Psoas muscle (tissue), 8 donors: ENCODE measurements around the gene GJC2. TPM values are rescaled to one million over a fixed set of nuclear protein-coding genes. Genes with fewer than 3 reads are reported as not detected.

ENCODE experiments used
- ATAC-seq, 4 donors: fragments of 200-7000 bp; cut with Tn5 transposase; one replicate each; pipeline ENCODE4 v1.9.1; 2020; ENCODE audit warnings: moderate library complexity in 3 of 4, mild to moderate bottlenecking in 2 of 4
- DNase-seq, 2 donors: peaks; one replicate each; pipeline ENCODE4 v3.0.0-alpha.2; 2020
- H3K27ac ChIP-seq: fragments of 200-600 bp; one replicate; pipeline ENCODE4 v1.8.0; 2022
- H3K27me3 ChIP-seq, 3 donors: fragments of 200-600 bp in 1 of 3; one replicate each; pipeline versions ENCODE4 v1.6.1 to v1.8.0; 2013 to 2022; ENCODE audit warnings: low read length in 2 of 3, mild to moderate bottlenecking in 2 of 3, moderate library complexity in 1 of 3; ENCODE audit not compliant: insufficient read depth in 3 of 3
- H3K36me3 ChIP-seq, 2 donors: fragments of 200-600 bp in 1 of 2; one replicate each; pipeline versions ENCODE4 v1.6.1 to v1.8.0; 2013 to 2022; ENCODE audit warnings: low read depth in 1 of 2, mild to moderate bottlenecking in 1 of 2, moderate library complexity in 1 of 2; ENCODE audit not compliant: insufficient read depth in 1 of 2
- H3K4me1 ChIP-seq: fragments of 200-600 bp; one replicate; pipeline ENCODE4 v1.8.0; 2022
- H3K4me3 ChIP-seq: fragments of 200-600 bp; one replicate; pipeline ENCODE4 v1.8.0; 2022; ENCODE audit warnings: mild to moderate bottlenecking
- H3K9me3 ChIP-seq: fragments of 200-600 bp; one replicate; pipeline ENCODE4 v1.8.0; 2022
- CTCF ChIP-seq: fragments of 200-600 bp; IDR thresholded peaks from one replicate; pipeline ENCODE4 v1.8.0; 2022; ENCODE audit warnings: antibody characterized with exemption
- WGBS, 3 donors: extraction: QIAGEN DNeasy Blood & Tissue Kit; methylation state at CpG; one replicate each; pipeline versions ENCODE4 v1.1.6 to v1.1.7; 2013; 5-methylcytosine and 5-hydroxymethylcytosine counted together
- intact Hi-C, 2 donors: fragments of 100-400 bp; cut with DNase I; formaldehyde crosslinking; loops; one replicate each; pipeline versions ENCODE4 v1.11.0 to v1.14.2; 2022
- polyA plus RNA-seq, 3 donors: library from polyadenylated mRNA; stranded (reverse); fragments of 200-250 nt; gene quantifications; one replicate each; pipeline ENCODE4 v1.2.3, GENCODE V29; 2013
- total RNA-seq, 4 donors: library from RNA; stranded (reverse); fragmentation: NEBNext Ultra II Directional in 2 of 4; extraction: Animal tissue kit (Norgen Biotek cat#: 25700) in 2 of 4; gene quantifications; one replicate each; pipeline versions ENCODE4 v1.2.1 to v1.2.4, GENCODE V29; 2021 to 2023
- donor health status: healthy with polysubstance abuse.
- donor health status: DM: no; HTN: no; CAD: no; lungs with moderate emphysema.
- donor health status: Bipolar disorder and iron deficiency.
- donor health status: healthy.
- donor health status: DM: yes; HTN: yes; CAD: no.
- donor health status: DM: no; HTN: no; CAD: no.
- donor health status: DM: no; HTN: no; CAD: no.
- donor health status: DM: yes; HTN: yes; CAD: no.

Gene GJC2
- total and polyA plus RNA-seq, 7 donors, result 0.19 to 0.92 (median 0.40) TPM

- 52 to 69% (median 55%) methylated on average over 8 of the region's 8 CpGs for WGBS, 3 donors
- H3K36me3 ChIP-seq, result peaks cover 0 to 7% of the 10 kb centered on the region in 2 donors
- intact Hi-C loops, result no loop called here
- no peaks in the 10 kb centered on the region for H3K27me3 ChIP-seq
- peaks cover 43% of the 10 kb centered on the region for H3K4me1 ChIP-seq
- no peaks in the 10 kb centered on the region for H3K9me3 ChIP-seq
- no peak for DNase-seq
- peak in 2 of 4 donors; percentile 0 to 1 for ATAC-seq
- H3K4me3 ChIP-seq, result no peak overlapping the region
- no peak for TF ChIP-seq CTCF
- peak overlapping the region; percentile 99 for H3K27ac ChIP-seq
Measured at GRCh38 chr1:228207381-228207810, 57.7 kb downstream of the GJC2 start.

GRCh38 chr1:228207851-228208821 lies 58.4 kb downstream of the GJC2 start, which contains the start of gene OBSCN:
OBSCN (plus strand) TSS chr1:228208044; CDS start chr1:228211784, 3,740 bp downstream.
- no peaks in the 10 kb centered on the region for H3K9me3 ChIP-seq
- peak within 1 kb of the TSS; percentile 91 for H3K4me3 ChIP-seq
- H3K36me3 ChIP-seq, result peaks cover 0 to 7% of the 10 kb centered on the region in 2 donors
- H3K27ac ChIP-seq, result peak within 1 kb of the TSS; percentile 99
- DNase-seq (peak; percentile 76 to 92), ATAC-seq (peak; percentile 59 to 64 (median 61))
- no peak for TF ChIP-seq CTCF
- intact Hi-C loops, result no loop called here
- H3K4me1 ChIP-seq, result peaks cover 49% of the 10 kb centered on the region
- H3K27me3 ChIP-seq, result no peaks in the 10 kb centered on the region
- WGBS, 3 donors, result 9 to 29% (median 10%) methylated on average over 28 to 30 of the region's 30 CpGs

- Histone ChIP-seq H3K36me3 (peaks cover 0 to 8% of the 10 kb centered on the region in 2 donors), H3K4me3 (peak overlapping the region; percentile 91), H3K9me3 (no peaks in the 10 kb centered on the region), H3K4me1 (peaks cover 54% of the 10 kb centered on the region), H3K27ac (peak overlapping the region; percentile 99), H3K27me3 (no peaks in the 10 kb centered on the region)
- no peak for TF ChIP-seq CTCF
- 26 to 46% (median 32%) methylated on average over 17 to 19 of the region's 19 CpGs for WGBS, 3 donors
- ATAC-seq, result peak; percentile 6 to 22 (median 16)
- peak in 1 of 2 donors; percentile 76 for DNase-seq
- intact Hi-C loops, result no loop called here
Measured at GRCh38 chr1:228208831-228209551, 59.3 kb downstream of the GJC2 start.

Other genes starting within 250 kb of the GJC2 start
- 10 to 100 TPM in 3 of 4 donors, 1 to 10 TPM in 1; 7.6 to 49.7 (median 23.1) TPM for gene WNT9A, start 202.0 kb upstream of the GJC2 start, total RNA-seq
- 10 to 100 TPM in 2 of 3 donors, 1 to 10 TPM in 1; 7.9 to 25.8 (median 18.1) TPM for gene WNT9A, start 202.0 kb upstream of the GJC2 start, polyA plus RNA-seq
- gene WNT3A, start 142.9 kb upstream of the GJC2 start, total RNA-seq, result not detected
- gene WNT3A, start 142.9 kb upstream of the GJC2 start, polyA plus RNA-seq, result not detected
- 100 to 1,000 TPM; 176 to 328 (median 256) TPM for gene ARF1, start 67.2 kb upstream of the GJC2 start, total RNA-seq
- 100 to 1,000 TPM; 257 to 612 (median 345) TPM for gene ARF1, start 67.2 kb upstream of the GJC2 start, polyA plus RNA-seq
- gene C1orf35, start 46.6 kb upstream of the GJC2 start, total RNA-seq, result 1 to 10 TPM; 3.6 to 6.5 (median 5.1) TPM
- gene C1orf35, start 46.6 kb upstream of the GJC2 start, polyA plus RNA-seq, result 1 to 10 TPM; 5.7 to 8.2 (median 7.8) TPM
- 10 to 100 TPM; 35.7 to 43.4 (median 39.2) TPM for gene MRPL55, start 40.6 kb upstream of the GJC2 start, total RNA-seq
- gene MRPL55, start 40.6 kb upstream of the GJC2 start, polyA plus RNA-seq, result 10 to 100 TPM; 70.9 to 86.2 (median 81.8) TPM
- gene GUK1, start 9.7 kb upstream of the GJC2 start, total RNA-seq, result 100 to 1,000 TPM in 1 of 4 donors, 10 to 100 TPM in 3; 90.2 to 122 (median 92.8) TPM
- 100 to 1,000 TPM; 161 to 271 (median 166) TPM for gene GUK1, start 9.7 kb upstream of the GJC2 start, polyA plus RNA-seq
- 10 to 100 TPM; 11.3 to 26.2 (median 17.8) TPM for gene IBA57, start 15.9 kb downstream of the GJC2 start, total RNA-seq
- 10 to 100 TPM in 2 of 3 donors, 1 to 10 TPM in 1; 7.7 to 16.0 (median 11.5) TPM for gene IBA57, start 15.9 kb downstream of the GJC2 start, polyA plus RNA-seq
- gene OBSCN, start 58.1 kb downstream of the GJC2 start, total RNA-seq, result 1,000 to 10,000 TPM; 1,061 to 1,869 (median 1,568) TPM
- 100 to 1,000 TPM; 397 to 658 (median 442) TPM for gene OBSCN, start 58.1 kb downstream of the GJC2 start, polyA plus RNA-seq